Tibial artery (tissue), 4 donors: ENCODE results near the gene ARL2.
A peak's percentile ranks its signal among the peaks of the same experiment; 100 is the strongest.

Experiments used
- DNase-seq, 2 donors: peaks; one replicate each; pipeline ENCODE4 v3.0.0-alpha.2; 2019
- H3K27ac ChIP-seq, 2 donors: fragments of 200-600 bp; sonication (generic) in 1 of 2; 1 replicate in 1 of 2; 2 replicates in 1 of 2; pipeline ENCODE4 v1.5.1; 2018 to 2019; ENCODE audit warnings: mild to moderate bottlenecking in 1 of 2
- H3K27me3 ChIP-seq, 2 donors: fragments of 200-600 bp; sonication (generic) in 1 of 2; one replicate each; pipeline versions ENCODE4 v1.5.1 to v1.6.0; 2016 to 2019
- H3K36me3 ChIP-seq, 3 donors: fragments of 200-600 bp; sonication (generic) in 2 of 3; one replicate each; pipeline ENCODE4 v1.5.1; 2016 to 2019; ENCODE audit warnings: mild to moderate bottlenecking in 2 of 3
- H3K4me1 ChIP-seq, 4 donors: fragments of 200-600 bp; sonication (generic) in 2 of 4; 1 replicate in 3 of 4; 2 replicates in 1 of 4; pipeline ENCODE4 v1.5.1; 2016 to 2019
- H3K4me3 ChIP-seq, 2 donors: fragments of 200-600 bp; sonication (generic) in 1 of 2; 1 replicate in 1 of 2; 2 replicates in 1 of 2; pipeline ENCODE4 v1.5.1; 2018 to 2019; ENCODE audit warnings: mild to moderate bottlenecking in 2 of 2
- H3K9me3 ChIP-seq, 3 donors: fragments of 200-600 bp; sonication (generic) in 1 of 3; one replicate each; pipeline ENCODE4 v1.5.1; 2016 to 2019
- intact Hi-C: fragments of 100-400 bp; cut with DNase I; formaldehyde crosslinking; loops from one replicate; pipeline ENCODE4 v1.15.0; 2023; ENCODE audit warnings: low total_unique reads
- TF ChIP-seq, protein P1 (sequence below), 2 experiments: fragments of 200-600 bp in 1 of 2; fragments of 450-650 bp in 1 of 2; IDR thresholded peaks; one replicate each; pipeline ENCODE4 v1.5.1; 2017 to 2019; ENCODE audit warnings: antibody characterized with exemption in 2 of 2, mild to moderate bottlenecking in 1 of 2, moderate library complexity in 1 of 2

The ARL2 gene

DNA sequence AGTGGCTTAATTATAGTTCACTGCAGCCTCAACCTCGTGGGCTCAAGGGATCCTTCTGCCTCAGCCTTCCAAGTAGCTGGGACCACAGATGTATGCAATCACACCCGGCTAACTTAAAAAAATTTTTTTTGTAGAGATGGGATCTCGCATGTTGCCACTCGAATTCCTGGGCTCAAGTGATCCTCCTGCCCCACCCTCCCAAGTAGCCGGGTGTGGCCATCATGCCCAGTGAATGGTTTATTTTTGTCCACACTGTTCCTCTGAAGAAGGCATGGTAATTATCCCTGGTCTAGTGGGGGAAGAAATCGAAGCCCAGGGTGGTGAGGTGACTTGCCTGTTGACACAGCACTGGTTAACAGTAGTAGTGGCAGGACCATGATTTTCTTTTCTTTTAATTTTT is 28.9 kb downstream of the ARL2 start:
- no peak overlapping the region for H3K27ac ChIP-seq
- no peak for DNase-seq
- intact Hi-C loops, result no loop called here
- TF ChIP-seq, protein P1, sequence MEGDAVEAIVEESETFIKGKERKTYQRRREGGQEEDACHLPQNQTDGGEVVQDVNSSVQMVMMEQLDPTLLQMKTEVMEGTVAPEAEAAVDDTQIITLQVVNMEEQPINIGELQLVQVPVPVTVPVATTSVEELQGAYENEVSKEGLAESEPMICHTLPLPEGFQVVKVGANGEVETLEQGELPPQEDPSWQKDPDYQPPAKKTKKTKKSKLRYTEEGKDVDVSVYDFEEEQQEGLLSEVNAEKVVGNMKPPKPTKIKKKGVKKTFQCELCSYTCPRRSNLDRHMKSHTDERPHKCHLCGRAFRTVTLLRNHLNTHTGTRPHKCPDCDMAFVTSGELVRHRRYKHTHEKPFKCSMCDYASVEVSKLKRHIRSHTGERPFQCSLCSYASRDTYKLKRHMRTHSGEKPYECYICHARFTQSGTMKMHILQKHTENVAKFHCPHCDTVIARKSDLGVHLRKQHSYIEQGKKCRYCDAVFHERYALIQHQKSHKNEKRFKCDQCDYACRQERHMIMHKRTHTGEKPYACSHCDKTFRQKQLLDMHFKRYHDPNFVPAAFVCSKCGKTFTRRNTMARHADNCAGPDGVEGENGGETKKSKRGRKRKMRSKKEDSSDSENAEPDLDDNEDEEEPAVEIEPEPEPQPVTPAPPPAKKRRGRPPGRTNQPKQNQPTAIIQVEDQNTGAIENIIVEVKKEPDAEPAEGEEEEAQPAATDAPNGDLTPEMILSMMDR (IDR thresholded peaks at IDR 0.05), result no peak
- H3K9me3 ChIP-seq, result no peaks in the 10 kb centered on the region
- H3K4me3 ChIP-seq, result no peak overlapping the region
- no peaks in the 10 kb centered on the region for H3K27me3 ChIP-seq
- H3K36me3 ChIP-seq, result peaks cover 13 to 47% (median 15%) of the 10 kb centered on the region in 3 donors
- peaks cover 0 to 44% (median 27%) of the 10 kb centered on the region in 4 donors for H3K4me1 ChIP-seq

DNA sequence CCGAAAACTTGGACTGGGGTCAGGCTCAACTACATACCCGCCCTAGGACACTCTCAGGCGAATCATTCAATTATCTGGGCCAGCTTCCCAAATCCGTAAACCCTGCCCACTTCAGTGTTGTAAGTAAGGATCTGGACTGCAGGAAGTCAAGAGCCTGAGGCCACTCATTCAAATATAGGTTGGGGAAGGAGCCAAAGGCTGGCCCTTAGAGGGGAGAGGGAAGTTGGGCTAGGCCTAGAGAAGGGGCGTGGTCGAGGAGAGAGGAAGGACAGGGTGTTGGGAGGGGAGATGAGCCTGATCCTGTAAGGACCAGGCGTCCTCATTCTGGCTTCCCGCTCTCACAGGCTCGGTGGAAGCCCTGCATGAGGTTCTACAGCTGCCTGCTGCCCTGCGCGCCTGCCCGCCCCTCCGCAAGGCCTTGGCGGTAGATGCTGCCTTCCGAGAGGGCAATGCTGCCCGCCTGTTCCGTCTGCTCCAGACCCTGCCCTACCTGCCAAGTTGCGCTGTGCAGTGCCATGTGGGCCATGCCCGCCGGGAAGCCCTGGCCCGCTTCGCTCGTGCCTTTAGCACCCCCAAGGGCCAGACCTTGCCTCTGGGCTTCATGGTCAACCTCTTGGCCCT is 30.0 kb downstream of the ARL2 start:
- peak; percentile 69 to 72 for DNase-seq
- H3K4me1 ChIP-seq, result peaks cover 0 to 47% (median 29%) of the 10 kb centered on the region in 4 donors
- intact Hi-C loops, result no loop called here
- no peaks in the 10 kb centered on the region for H3K9me3 ChIP-seq
- no peak overlapping the region for H3K27ac ChIP-seq
- no peaks in the 10 kb centered on the region for H3K27me3 ChIP-seq
- peaks cover 5 to 36% (median 7%) of the 10 kb centered on the region in 3 donors for H3K36me3 ChIP-seq
- TF ChIP-seq, protein P1 (IDR thresholded peaks at IDR 0.05), result no peak
- H3K4me3 ChIP-seq, result no peak overlapping the region

DNA sequence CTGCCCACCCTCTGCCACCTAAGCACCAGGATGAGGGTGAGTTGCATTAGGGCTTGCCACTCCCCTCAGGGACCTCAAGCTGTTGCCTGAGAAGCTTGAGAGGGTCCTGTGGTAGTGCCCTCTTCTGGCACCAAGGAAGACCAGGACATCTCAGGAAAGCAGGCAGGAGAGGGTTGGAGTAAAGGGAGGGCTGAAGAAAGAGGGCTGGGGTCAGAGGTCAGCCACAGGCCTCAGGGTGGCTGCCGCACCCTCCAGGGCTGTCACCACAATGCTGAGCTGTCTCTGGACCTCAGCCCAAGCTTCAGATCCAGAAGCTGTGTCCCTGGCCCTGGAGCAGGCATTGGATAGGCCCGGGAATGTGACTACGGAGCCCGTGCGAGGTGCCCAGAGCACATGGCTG is 31.1 kb downstream of the ARL2 start:
- TF ChIP-seq, protein P1 (IDR thresholded peaks at IDR 0.05), result no peak
- H3K4me1 ChIP-seq, result peaks cover 0 to 44% (median 28%) of the 10 kb centered on the region in 4 donors

DNA sequence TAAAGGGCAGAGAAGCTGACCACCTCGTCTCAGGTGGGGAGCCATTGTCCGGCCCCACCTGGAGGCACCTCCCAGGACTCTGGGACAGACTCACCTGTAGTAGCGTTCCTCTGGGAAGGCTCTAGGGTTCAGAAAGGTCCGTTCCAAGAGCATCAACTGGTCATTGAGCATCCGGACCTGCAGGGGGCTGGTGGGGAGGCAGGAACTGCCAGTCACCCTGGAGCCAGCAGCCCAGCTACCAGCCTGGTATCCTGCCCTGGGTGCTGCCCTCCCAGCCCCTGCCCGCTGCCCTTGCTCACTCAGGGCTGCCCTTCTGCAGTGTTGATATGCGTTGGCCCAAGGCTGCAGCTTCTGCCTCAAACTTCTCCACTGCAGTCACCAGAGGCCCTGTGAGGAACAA is 31.8 kb downstream of the ARL2 start:
- Histone ChIP-seq H3K27me3 (no peaks in the 10 kb centered on the region), H3K4me1 (peaks cover 0 to 41% (median 27%) of the 10 kb centered on the region in 4 donors), H3K27ac (no peak overlapping the region), H3K36me3 (peaks cover 5 to 25% (median 7%) of the 10 kb centered on the region in 3 donors), H3K9me3 (no peaks in the 10 kb centered on the region), H3K4me3 (no peak overlapping the region)
- no peak for DNase-seq
- TF ChIP-seq, protein P1 (IDR thresholded peaks at IDR 0.05), result no peak
- intact Hi-C loops, result no loop called here

More for the DNA sequence above, 31.1 kb downstream of the ARL2 start:
- DNase-seq, result no peak
- H3K36me3 ChIP-seq, result peaks cover 5 to 25% (median 7%) of the 10 kb centered on the region in 3 donors
- H3K27me3 ChIP-seq, result no peaks in the 10 kb centered on the region
- H3K9me3 ChIP-seq, result no peaks in the 10 kb centered on the region
- intact Hi-C loops, result no loop called here
- no peak overlapping the region for H3K4me3 ChIP-seq
- H3K27ac ChIP-seq, result no peak overlapping the region

DNA sequence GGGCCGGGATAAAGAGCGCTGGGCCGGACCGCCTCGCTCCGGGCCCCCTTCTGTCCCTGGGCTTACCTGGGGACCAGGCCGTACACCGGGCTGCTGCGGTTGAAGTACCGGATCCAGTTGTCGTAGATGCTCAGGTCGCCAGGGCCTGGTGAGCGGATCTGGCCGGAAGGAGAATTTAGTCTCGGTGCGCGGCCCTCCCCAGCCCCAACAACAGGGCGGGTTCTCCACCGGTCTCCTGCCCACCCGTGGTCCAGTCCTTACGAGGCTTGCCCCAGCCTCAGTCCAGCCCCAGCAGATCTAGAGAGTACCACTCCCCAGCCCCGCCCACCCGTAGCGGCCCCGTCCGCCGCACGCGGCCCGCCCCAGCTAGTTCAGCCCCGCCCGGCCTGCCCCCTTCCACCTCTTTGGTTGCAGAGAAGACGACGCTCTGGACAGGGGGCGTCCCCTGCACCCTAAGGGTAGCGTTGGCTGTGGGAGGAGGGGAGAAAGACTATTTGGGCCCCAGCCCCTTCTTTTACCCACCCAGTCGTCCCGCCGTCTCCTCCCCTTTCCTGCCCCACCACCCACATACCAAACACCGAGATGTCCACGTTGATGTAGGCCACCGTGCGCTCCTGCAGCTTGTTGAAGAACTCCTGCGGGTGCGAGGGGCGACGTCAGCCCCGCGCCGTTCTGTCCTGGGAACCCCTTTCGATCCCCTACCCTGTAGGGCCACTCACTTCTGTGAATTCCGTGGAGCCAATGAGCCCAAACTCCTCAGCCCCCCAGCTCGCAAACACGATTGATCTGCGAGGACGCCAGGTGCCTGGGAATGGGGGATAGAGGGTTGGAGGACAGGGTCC is 33.8 kb downstream of the ARL2 start:
- peak overlapping the region; percentile 55 to 59 for H3K4me3 ChIP-seq
- H3K4me1 ChIP-seq, result peaks cover 0 to 27% (median 16%) of the 10 kb centered on the region in 4 donors
- peak in 1 of 2 donors; percentile 46 for DNase-seq
- intact Hi-C loops, result no loop called here
- no peaks in the 10 kb centered on the region for H3K9me3 ChIP-seq
- H3K36me3 ChIP-seq, result peaks cover 5 to 25% (median 7%) of the 10 kb centered on the region in 3 donors
- TF ChIP-seq, protein P1 (IDR thresholded peaks at IDR 0.05), result no peak
- H3K27ac ChIP-seq, result peak overlapping the region; percentile 56 to 66
- peaks cover 0 to 5% of the 10 kb centered on the region in 2 donors for H3K27me3 ChIP-seq
